ENCODE results near the gene POLR2L. TPM values are rescaled to one million over a fixed set of nuclear protein-coding genes. Genes with fewer than 3 reads are reported as not detected.
A peak's percentile ranks its signal among the peaks of the same experiment; 100 is the strongest.

Gene POLR2L
- total RNA-seq, 1 experiment from 2014 or later = 117 TPM

DNA sequence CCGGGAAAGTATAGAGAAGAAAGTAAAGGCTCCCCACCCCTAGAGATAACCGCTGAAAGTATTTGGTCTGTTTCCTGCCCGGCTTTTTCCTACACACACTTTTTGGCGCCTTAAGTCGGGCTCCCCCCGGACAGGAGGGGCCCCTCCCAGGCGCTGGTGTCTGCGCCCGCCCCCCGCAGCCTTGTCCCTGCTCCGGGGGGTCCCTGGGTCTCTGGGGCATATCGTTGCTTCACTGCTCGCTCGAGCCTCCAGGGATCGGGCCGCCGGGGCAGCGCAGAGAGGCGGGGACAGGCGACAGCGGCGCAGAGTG is 15.5 kb downstream of the POLR2L start:
- ChIA-PET CTCF (no interaction called here), POLR2A (ENCODE audit: low non-redundant PET) (no interaction called here)
- Histone ChIP-seq H3K4me1 (ENCODE audit: insufficient read depth, low read length, poor library complexity, severe bottlenecking) (peaks cover 18% of the 10 kb centered on the region), H3K36me3 (ENCODE audit: insufficient read depth, low read length, poor library complexity, severe bottlenecking) (peaks cover 4% of the 10 kb centered on the region), H3K27ac (ENCODE audit: low read depth, low read length, poor library complexity, severe bottlenecking) (no peak overlapping the region), H3K27me3 (replicated peaks; ENCODE audit: insufficient read depth, low read depth, low read length, poor library complexity) (no peaks in the 10 kb centered on the region), H3K4me3 (ENCODE audit: low read depth, low read length, poor library complexity, severe bottlenecking) (peak overlapping the region; percentile 35), H3K9me3 (ENCODE audit: low read depth, low read length, poor library complexity, severe bottlenecking) (no peaks in the 10 kb centered on the region)
- intact Hi-C loops (cut with micrococcal nuclease; ENCODE audit: unreplicated experiment) = no loop called here
- TF ChIP-seq, protein P1, sequence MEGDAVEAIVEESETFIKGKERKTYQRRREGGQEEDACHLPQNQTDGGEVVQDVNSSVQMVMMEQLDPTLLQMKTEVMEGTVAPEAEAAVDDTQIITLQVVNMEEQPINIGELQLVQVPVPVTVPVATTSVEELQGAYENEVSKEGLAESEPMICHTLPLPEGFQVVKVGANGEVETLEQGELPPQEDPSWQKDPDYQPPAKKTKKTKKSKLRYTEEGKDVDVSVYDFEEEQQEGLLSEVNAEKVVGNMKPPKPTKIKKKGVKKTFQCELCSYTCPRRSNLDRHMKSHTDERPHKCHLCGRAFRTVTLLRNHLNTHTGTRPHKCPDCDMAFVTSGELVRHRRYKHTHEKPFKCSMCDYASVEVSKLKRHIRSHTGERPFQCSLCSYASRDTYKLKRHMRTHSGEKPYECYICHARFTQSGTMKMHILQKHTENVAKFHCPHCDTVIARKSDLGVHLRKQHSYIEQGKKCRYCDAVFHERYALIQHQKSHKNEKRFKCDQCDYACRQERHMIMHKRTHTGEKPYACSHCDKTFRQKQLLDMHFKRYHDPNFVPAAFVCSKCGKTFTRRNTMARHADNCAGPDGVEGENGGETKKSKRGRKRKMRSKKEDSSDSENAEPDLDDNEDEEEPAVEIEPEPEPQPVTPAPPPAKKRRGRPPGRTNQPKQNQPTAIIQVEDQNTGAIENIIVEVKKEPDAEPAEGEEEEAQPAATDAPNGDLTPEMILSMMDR (conservative IDR thresholded peaks at IDR 0.05; ENCODE audit: low read depth, low read length) = no peak
- no peak for TF ChIP-seq EZH2 (IDR thresholded peaks at IDR 0.05; ENCODE audit: borderline replicate concordance, low read depth, low read length, poor library complexity, severe bottlenecking)
- BruUV-seq (replicated peaks) = no TSS peak
- no peak for DNase-seq (ENCODE audit: low spot score)

DNA sequence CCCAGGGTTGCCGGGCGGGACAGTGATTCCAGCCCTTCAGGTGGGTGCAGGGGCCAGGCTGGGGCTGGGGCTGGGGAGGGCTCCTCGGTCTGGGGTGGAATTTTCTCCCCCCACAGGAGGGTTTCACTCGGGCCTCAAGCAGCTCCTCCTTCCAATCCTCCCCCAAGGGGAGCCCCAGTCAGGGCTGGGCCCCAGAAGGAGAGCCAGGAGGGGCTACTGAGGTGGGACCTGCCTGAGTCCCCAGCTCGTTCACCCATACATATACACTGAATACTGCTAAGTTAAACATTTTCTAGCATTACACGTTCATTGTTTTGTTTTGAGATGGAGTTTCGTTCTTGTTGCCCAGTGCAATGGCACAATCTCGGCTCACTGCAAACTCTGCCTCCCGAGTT is 16.1 kb downstream of the POLR2L start:
- no TSS peak for BruUV-seq (replicated peaks)
- Histone ChIP-seq H3K36me3 (ENCODE audit: insufficient read depth, low read length, poor library complexity, severe bottlenecking) (peaks cover 4% of the 10 kb centered on the region), H3K4me3 (ENCODE audit: low read depth, low read length, poor library complexity, severe bottlenecking) (no peak overlapping the region), H3K27ac (ENCODE audit: low read depth, low read length, poor library complexity, severe bottlenecking) (no peak overlapping the region), H3K27me3 (replicated peaks; ENCODE audit: insufficient read depth, low read depth, low read length, poor library complexity) (no peaks in the 10 kb centered on the region), H3K4me1 (ENCODE audit: insufficient read depth, low read length, poor library complexity, severe bottlenecking) (peaks cover 18% of the 10 kb centered on the region), H3K9me3 (ENCODE audit: low read depth, low read length, poor library complexity, severe bottlenecking) (no peaks in the 10 kb centered on the region)
- ChIA-PET CTCF (no interaction called here), POLR2A (ENCODE audit: low non-redundant PET) (no interaction called here)
- no peak for TF ChIP-seq EZH2 (IDR thresholded peaks at IDR 0.05; ENCODE audit: borderline replicate concordance, low read depth, low read length, poor library complexity, severe bottlenecking)
- TF ChIP-seq, protein P1 (conservative IDR thresholded peaks at IDR 0.05; ENCODE audit: low read depth, low read length) = no peak
- intact Hi-C loops (cut with micrococcal nuclease; ENCODE audit: unreplicated experiment) = no loop called here
- no peak for DNase-seq (ENCODE audit: low spot score)

DNA sequence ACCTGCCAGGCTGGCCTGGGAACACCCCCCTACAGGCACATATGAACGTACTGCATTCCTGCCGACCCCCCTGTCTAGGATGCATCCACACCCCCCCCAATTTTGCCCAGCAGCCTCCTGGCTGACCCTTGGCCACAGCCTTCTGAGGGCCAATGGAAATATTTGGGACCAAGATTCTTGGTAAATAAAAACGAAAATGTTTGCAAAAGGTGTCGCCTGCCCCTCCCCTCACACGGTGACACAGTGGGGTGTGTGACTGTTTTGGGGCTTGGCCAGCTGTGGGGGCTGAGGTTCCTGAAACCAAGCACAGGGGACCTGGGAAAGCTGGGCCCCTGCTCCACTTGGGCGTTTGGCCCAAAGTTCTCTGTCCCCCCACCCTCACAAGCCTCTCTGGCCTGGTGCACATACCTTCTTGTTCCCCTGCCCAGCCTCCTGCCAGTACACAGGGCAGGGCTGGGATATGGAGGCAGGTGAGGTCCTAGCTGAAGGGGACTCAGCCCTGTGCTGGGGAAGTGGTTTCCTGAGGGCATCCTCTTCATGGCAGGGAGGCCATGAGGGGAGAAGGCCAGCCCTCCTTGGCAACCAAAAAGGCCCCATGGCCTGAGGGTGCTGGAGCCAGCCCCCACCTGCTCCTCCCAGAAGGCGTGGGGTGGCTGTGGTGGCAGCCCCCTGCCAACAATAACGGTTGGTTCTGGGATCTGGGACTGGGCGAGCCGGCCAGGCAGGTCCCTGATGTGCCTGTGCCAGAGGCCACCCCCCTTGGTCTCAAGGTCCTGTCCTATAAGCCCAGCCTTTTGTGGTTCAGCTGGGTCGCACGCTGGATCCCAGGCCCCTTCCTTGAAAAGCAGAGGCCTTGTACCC is 16.7 kb downstream of the POLR2L start:
- H3K27ac ChIP-seq (ENCODE audit: low read depth, low read length, poor library complexity, severe bottlenecking) = no peak overlapping the region
- H3K27me3 ChIP-seq (replicated peaks; ENCODE audit: insufficient read depth, low read depth, low read length, poor library complexity) = no peaks in the 10 kb centered on the region
- peaks cover 4% of the 10 kb centered on the region for H3K36me3 ChIP-seq (ENCODE audit: insufficient read depth, low read length, poor library complexity, severe bottlenecking)
- no peaks in the 10 kb centered on the region for H3K9me3 ChIP-seq (ENCODE audit: low read depth, low read length, poor library complexity, severe bottlenecking)
- peaks cover 18% of the 10 kb centered on the region for H3K4me1 ChIP-seq (ENCODE audit: insufficient read depth, low read length, poor library complexity, severe bottlenecking)
- ChIA-PET POLR2A (ENCODE audit: low non-redundant PET) (no interaction called here), CTCF (no interaction called here)
- no peak for DNase-seq (ENCODE audit: low spot score)
- no peak for TF ChIP-seq EZH2 (IDR thresholded peaks at IDR 0.05; ENCODE audit: borderline replicate concordance, low read depth, low read length, poor library complexity, severe bottlenecking)
- TF ChIP-seq, protein P1 (conservative IDR thresholded peaks at IDR 0.05; ENCODE audit: low read depth, low read length) = no peak
- intact Hi-C loops (cut with micrococcal nuclease; ENCODE audit: unreplicated experiment) = no loop called here
- H3K4me3 ChIP-seq (ENCODE audit: low read depth, low read length, poor library complexity, severe bottlenecking) = no peak overlapping the region
- no TSS peak for BruUV-seq (replicated peaks)

All from A673 (cell line).